ENCODE measurements around the gene MARS1. TPM values are rescaled to one million over a fixed set of nuclear protein-coding genes. Genes with fewer than 3 reads are reported as not detected.
"Not testable (repeated sequence)": the region's sequence is repeated elsewhere in the genome, so short reads cannot be mapped to it uniquely, and the experiment has no call there.

MARS1 gene
- total RNA-seq, 8 experiments from 2014 or later = 133 to 437 (median 224) TPM

GRCh38 chr12:57560516-57560915 lies 72.6 kb downstream of the MARS1 start:
- Histone ChIP-seq H3K4me3 (no peak overlapping the region), H3K4me1 (replicated peaks in 1 of 2) (peaks cover 6 to 8% of the 10 kb centered on the region in 2 donors), H3K27ac (no peak overlapping the region)
- 48 to 100% (median 86%) methylated on average over 1 to 2 of the region's 2 CpGs; no CpG with 5 or more reads in 4 of the 10 experiments for whole genome bisulfite sequencing, 10 experiments
- peak in 1 of 8 experiments; percentile 22 for ATAC-seq (replicated peaks in 6 of 8)
- in situ Hi-C loops (cut with MboI; ENCODE audit: low pct_unique_long_range_greater_than_20kb in 2 of 9, low sequenced_read_pairs in 9 of 9, unreplicated experiment in 9 of 9) = no loop called here

GRCh38 chr12:57561117-57561516 lies 73.2 kb downstream of the MARS1 start:
- in situ Hi-C loops (cut with MboI; ENCODE audit: low pct_unique_long_range_greater_than_20kb in 2 of 9, low sequenced_read_pairs in 9 of 9, unreplicated experiment in 9 of 9); H3K27ac ChIP-seq; H3K4me1 ChIP-seq (replicated peaks in 1 of 2); H3K4me3 ChIP-seq: not testable (repeated sequence)
- peak in 3 of 8 experiments; percentile 66 to 93 (median 88) for ATAC-seq (replicated peaks in 6 of 8)
- WGBS, 10 experiments = 0 to 75% (median 13%) methylated on average over 1 of the region's 1 CpG; no CpG with 5 or more reads in 5 of the 10 experiments

DNA sequence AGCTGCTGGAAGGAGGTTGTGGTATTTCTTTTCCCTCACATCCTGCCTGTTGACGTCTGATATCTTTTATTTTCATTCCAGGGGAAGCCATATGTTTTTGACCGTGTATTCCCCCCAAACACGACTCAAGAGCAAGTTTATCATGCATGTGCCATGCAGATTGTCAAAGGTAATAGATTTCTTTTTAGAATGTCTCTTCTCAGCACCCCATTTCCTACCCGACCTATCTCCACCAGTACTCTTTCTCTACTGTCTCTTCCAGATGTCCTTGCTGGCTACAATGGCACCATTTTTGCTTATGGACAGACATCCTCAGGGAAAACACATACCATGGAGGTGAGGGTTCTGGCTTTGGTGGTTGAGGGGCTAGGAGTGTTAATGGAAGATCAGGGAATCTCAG lies 75.5 kb downstream of the MARS1 start:
- in situ Hi-C loops (cut with MboI; ENCODE audit: low pct_unique_long_range_greater_than_20kb in 2 of 9, low sequenced_read_pairs in 9 of 9, unreplicated experiment in 9 of 9) = no loop called here
- Histone ChIP-seq H3K4me3 (no peak overlapping the region), H3K4me1 (replicated peaks in 1 of 2) (no peaks in the 10 kb centered on the region), H3K27ac (no peak overlapping the region)
- no peak for ATAC-seq (replicated peaks in 6 of 8)
- WGBS, 10 experiments = 0 to 92% (median 57%) methylated on average over 1 to 4 of the region's 4 CpGs; no CpG with 5 or more reads in 1 of the 10 experiments

DNA sequence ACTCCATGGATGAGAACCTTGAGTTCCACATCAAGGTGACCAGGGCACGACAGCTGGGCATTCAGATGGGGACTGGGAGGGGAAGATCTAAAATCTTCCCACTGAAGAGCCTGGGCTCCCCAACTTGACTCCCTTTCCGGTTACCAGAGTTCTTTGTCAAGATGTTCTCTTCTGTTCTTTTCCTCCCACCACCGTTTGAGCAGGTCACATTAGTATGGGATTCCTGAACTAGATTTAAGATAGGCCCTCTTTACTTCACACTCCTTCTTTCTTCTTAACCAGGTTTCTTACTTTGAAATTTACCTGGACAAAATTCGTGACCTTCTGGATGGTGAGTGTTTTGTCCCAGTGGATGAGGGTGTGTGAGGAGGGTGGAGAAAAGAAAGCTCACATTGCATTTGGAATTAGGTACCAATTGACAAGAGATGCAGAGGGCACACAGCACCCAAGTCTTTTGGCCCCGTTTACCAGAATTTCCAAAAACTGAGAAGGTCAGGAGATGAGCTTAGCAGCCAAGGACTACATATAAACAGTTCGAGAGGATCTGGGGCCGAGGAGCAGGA lies 76.4 kb downstream of the MARS1 start:
- H3K4me3 ChIP-seq = no peak overlapping the region
- WGBS, 10 experiments = 60 to 92% (median 80%) methylated on average over 2 to 7 of the region's 7 CpGs; no CpG with 5 or more reads in 1 of the 10 experiments
- H3K4me1 ChIP-seq (replicated peaks in 1 of 2) = no peaks in the 10 kb centered on the region
- no peak for ATAC-seq (replicated peaks in 6 of 8)
- in situ Hi-C loops (cut with MboI; ENCODE audit: low pct_unique_long_range_greater_than_20kb in 2 of 9, low sequenced_read_pairs in 9 of 9, unreplicated experiment in 9 of 9) = no loop called here
- no peak overlapping the region for H3K27ac ChIP-seq

Other genes starting within 250 kb of the MARS1 start
- gene STAC3, start 236.9 kb upstream of the MARS1 start, total RNA-seq = 1 to 10 TPM in 6 of 8 experiments, under 1 TPM in 2; 0.87 to 4.8 (median 1.5) TPM
- gene R3HDM2, start 57.0 kb upstream of the MARS1 start, total RNA-seq = 10 to 100 TPM; 14.7 to 75.2 (median 31.6) TPM
- gene INHBC, start 53.3 kb upstream of the MARS1 start, total RNA-seq = under 1 TPM; 0.14 to 0.85 (median 0.22) TPM
- 10 to 100 TPM in 2 of 8 experiments, 1 to 10 TPM in 3, under 1 TPM in 3; 0.41 to 19.9 (median 2.6) TPM for gene INHBE, start 32.8 kb upstream of the MARS1 start, total RNA-seq
- 1 to 10 TPM in 7 of 8 experiments, under 1 TPM in 1; 0.66 to 8.3 (median 3.2) TPM for gene GLI1, start 28.3 kb upstream of the MARS1 start, total RNA-seq
- 1 to 10 TPM in 5 of 8 experiments, under 1 TPM in 3; 0.45 to 6.2 (median 2.0) TPM for gene ARHGAP9, start 8.2 kb upstream of the MARS1 start, total RNA-seq
- gene DDIT3, start 32.4 kb downstream of the MARS1 start, total RNA-seq = 100 to 1,000 TPM in 5 of 8 experiments, 10 to 100 TPM in 3; 31.9 to 244 (median 136) TPM
- 10 to 100 TPM in 4 of 8 experiments, 1 to 10 TPM in 4; 5.5 to 37.5 (median 9.7) TPM for gene MBD6, start 34.8 kb downstream of the MARS1 start, total RNA-seq
- 100 to 1,000 TPM; 104 to 184 (median 161) TPM for gene DCTN2, start 59.1 kb downstream of the MARS1 start, total RNA-seq
- 100 to 1,000 TPM in 1 of 8 experiments, 10 to 100 TPM in 4, 1 to 10 TPM in 2, under 1 TPM in 1; 0.91 to 111 (median 60.5) TPM for gene KIF5A, start 62.0 kb downstream of the MARS1 start, total RNA-seq
- gene PIP4K2C, start 103.1 kb downstream of the MARS1 start, total RNA-seq = 10 to 100 TPM; 12.5 to 29.4 (median 21.4) TPM
- gene DTX3, start 116.8 kb downstream of the MARS1 start, total RNA-seq = 10 to 100 TPM in 7 of 8 experiments, 1 to 10 TPM in 1; 2.8 to 79.9 (median 62.7) TPM
- gene ARHGEF25, start 123.4 kb downstream of the MARS1 start, total RNA-seq = 10 to 100 TPM; 16.1 to 28.5 (median 17.9) TPM
- gene B4GALNT1, start 145.1 kb downstream of the MARS1 start, total RNA-seq = 10 to 100 TPM in 5 of 8 experiments, 1 to 10 TPM in 1, under 1 TPM in 2; 0.61 to 34.3 (median 19.4) TPM
- gene OS9, start 206.1 kb downstream of the MARS1 start, total RNA-seq = 100 to 1,000 TPM in 6 of 8 experiments, 10 to 100 TPM in 2; 94.0 to 297 (median 134) TPM